ENCODE results near the gene SALL1. TPM values are rescaled to one million over a fixed set of nuclear protein-coding genes. Genes with fewer than 3 reads are reported as not detected.

SALL1 gene
- total and polyA plus RNA-seq, 7 donors, result not detected

DNA sequence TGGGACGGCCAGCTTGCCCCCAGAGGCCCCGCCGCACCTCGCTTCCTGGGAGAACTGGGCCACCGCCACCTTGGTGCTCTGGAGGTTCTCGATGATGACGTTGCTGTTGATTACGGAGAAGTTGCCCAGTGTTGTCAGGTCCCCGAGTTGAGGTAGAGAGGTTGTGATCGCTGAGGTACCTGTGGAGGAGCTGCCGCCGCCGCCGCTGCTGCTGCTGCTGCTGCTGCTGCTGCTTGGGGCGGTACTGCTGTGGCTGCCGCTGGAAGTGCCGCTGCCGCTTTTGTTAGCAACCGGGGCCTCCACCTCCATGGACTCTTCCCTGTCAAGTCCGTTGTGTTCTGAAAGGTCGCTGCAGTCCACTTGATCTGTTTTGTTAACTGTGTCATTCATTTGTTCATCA, 9.5 kb downstream of the SALL1 start:
- WGBS, 3 donors, result 76 to 82% (median 79%) methylated on average over 21 of the region's 21 CpGs
- no peaks in the 10 kb centered on the region for H3K4me1 ChIP-seq
- DNase-seq (no peak), ATAC-seq (no peak)
- peaks cover 0 to 20% (median 6%) of the 10 kb centered on the region in 3 donors for H3K27me3 ChIP-seq (ENCODE audit: insufficient read depth in 3 of 3, low read length in 2 of 3)
- H3K4me3 ChIP-seq, result no peak overlapping the region
- no peaks in the 10 kb centered on the region for H3K9me3 ChIP-seq
- TF ChIP-seq, protein P1, sequence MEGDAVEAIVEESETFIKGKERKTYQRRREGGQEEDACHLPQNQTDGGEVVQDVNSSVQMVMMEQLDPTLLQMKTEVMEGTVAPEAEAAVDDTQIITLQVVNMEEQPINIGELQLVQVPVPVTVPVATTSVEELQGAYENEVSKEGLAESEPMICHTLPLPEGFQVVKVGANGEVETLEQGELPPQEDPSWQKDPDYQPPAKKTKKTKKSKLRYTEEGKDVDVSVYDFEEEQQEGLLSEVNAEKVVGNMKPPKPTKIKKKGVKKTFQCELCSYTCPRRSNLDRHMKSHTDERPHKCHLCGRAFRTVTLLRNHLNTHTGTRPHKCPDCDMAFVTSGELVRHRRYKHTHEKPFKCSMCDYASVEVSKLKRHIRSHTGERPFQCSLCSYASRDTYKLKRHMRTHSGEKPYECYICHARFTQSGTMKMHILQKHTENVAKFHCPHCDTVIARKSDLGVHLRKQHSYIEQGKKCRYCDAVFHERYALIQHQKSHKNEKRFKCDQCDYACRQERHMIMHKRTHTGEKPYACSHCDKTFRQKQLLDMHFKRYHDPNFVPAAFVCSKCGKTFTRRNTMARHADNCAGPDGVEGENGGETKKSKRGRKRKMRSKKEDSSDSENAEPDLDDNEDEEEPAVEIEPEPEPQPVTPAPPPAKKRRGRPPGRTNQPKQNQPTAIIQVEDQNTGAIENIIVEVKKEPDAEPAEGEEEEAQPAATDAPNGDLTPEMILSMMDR (IDR thresholded peaks at IDR 0.05), result no peak
- no peak overlapping the region for H3K27ac ChIP-seq
- intact Hi-C loops (cut with DNase I), result no loop called here
- H3K36me3 ChIP-seq (ENCODE audit: insufficient read depth in 1 of 2, low read depth in 1 of 2), result no peaks in the 10 kb centered on the region

DNA sequence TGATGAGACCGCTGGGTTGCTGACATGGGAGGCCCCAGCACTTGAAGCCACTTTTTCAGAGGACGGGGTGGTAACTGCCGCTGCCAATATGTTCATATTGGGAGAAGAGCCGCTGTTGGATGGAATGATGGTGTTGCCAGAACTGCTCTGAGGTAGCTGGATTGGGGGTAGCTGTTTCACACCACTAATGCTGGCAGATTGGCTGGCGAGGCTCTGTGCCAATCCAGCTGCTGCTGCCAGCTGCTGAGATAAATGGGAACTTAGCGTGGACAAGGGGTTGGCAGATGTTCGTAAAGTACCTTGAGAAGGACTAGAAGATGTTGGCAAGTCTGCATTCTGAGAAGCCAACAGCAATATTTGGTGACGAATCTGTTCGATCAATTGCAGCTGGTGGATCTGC, 10.0 kb downstream of the SALL1 start:
- 35 to 51% (median 43%) methylated on average over 9 of the region's 9 CpGs for whole genome bisulfite sequencing, 3 donors
- no peaks in the 10 kb centered on the region for H3K4me1 ChIP-seq
- no peaks in the 10 kb centered on the region for H3K36me3 ChIP-seq (ENCODE audit: insufficient read depth in 1 of 2, low read depth in 1 of 2)
- H3K27ac ChIP-seq, result no peak overlapping the region
- peaks cover 0 to 18% (median 6%) of the 10 kb centered on the region in 3 donors for H3K27me3 ChIP-seq (ENCODE audit: insufficient read depth in 3 of 3, low read length in 2 of 3)
- H3K4me3 ChIP-seq, result no peak overlapping the region
- no peak for ATAC-seq
- H3K9me3 ChIP-seq, result no peaks in the 10 kb centered on the region
- intact Hi-C loops (cut with DNase I), result no loop called here
- DNase-seq, result no peak
- TF ChIP-seq, protein P1 (IDR thresholded peaks at IDR 0.05), result no peak

DNA sequence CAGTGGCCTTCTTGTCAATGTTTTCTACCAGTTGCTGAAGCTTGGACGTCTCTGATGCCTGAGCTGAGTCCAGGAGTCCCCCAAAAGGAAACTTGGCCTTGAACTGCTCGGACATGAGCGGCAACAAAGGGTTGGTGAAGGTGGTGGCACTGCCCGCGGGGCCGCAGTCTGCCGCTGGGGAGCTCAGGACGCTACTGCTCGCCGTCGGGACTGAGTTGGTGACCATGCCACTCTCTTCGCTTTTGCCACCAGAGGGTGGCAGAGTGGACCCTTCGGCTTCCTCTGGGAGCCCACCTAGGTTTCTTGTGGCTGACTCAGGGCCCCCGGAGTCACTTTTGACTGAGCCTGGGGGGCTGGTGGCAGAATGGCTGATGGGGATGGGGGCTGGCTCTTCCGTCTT, 11.0 kb downstream of the SALL1 start:
- Histone ChIP-seq H3K4me3 (no peak overlapping the region), H3K4me1 (no peaks in the 10 kb centered on the region), H3K36me3 (ENCODE audit: insufficient read depth in 1 of 2, low read depth in 1 of 2) (no peaks in the 10 kb centered on the region), H3K27me3 (ENCODE audit: insufficient read depth in 3 of 3, low read length in 2 of 3) (peaks cover 0 to 26% (median 6%) of the 10 kb centered on the region in 3 donors), H3K27ac (no peak overlapping the region), H3K9me3 (no peaks in the 10 kb centered on the region)
- 91 to 94% (median 91%) methylated on average over 15 of the region's 15 CpGs for WGBS, 3 donors
- DNase-seq (no peak), ATAC-seq (no peak)
- intact Hi-C loops (cut with DNase I), result no loop called here
- TF ChIP-seq, protein P1 (IDR thresholded peaks at IDR 0.05), result no peak

DNA sequence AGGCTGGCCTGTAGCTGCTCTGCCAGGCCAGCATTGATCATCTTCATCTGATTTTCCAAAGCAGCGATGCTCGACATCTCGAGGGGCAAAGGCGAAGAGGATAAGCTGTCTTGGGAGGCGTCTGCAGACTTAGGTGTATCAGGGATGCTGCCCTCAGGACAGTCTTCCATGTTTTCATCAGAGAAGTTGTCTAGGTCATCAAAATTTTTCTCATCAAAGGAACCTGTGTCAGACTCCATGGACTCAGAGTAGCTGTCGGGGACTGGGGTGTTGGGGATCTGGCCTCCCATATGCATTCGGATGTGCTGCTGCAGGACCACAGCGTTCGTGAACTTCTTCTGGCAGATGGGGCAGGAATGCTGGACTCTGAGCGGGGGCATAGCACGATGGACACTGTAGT, 11.5 kb downstream of the SALL1 start:
- 86 to 95% (median 91%) methylated on average over 11 of the region's 11 CpGs for whole genome bisulfite sequencing, 3 donors
- TF ChIP-seq, protein P1 (IDR thresholded peaks at IDR 0.05), result no peak
- Histone ChIP-seq H3K36me3 (ENCODE audit: insufficient read depth in 1 of 2, low read depth in 1 of 2) (no peaks in the 10 kb centered on the region), H3K27me3 (ENCODE audit: insufficient read depth in 3 of 3, low read length in 2 of 3) (peaks cover 0 to 30% (median 11%) of the 10 kb centered on the region in 3 donors), H3K4me1 (no peaks in the 10 kb centered on the region), H3K27ac (no peak overlapping the region), H3K4me3 (no peak overlapping the region), H3K9me3 (no peaks in the 10 kb centered on the region)
- DNase-seq (no peak), ATAC-seq (no peak)
- intact Hi-C loops (cut with DNase I), result no loop called here

DNA sequence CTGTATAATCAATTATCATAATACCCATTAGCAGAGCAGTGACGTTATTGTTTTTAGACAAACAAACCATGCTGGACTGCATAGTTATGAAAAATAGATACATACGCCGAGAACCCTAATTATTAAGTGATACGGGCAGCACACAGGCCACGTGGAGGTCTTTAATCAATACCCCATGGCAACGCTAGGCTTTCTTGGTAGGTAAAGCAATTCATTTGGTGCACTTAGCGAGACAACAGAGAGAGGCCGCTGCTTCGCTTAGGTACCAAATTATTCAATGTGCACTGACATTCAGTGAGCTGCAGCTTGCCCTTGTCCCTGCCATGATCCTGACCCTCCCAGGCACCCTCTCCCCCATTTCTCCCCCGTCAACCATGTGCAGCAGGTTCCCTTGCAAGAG, 12.9 kb downstream of the SALL1 start:
- intact Hi-C loops (cut with DNase I), result no loop called here
- WGBS, 3 donors, result 83 to 86% (median 86%) methylated on average over 10 of the region's 10 CpGs
- peaks cover 3 to 37% (median 16%) of the 10 kb centered on the region in 3 donors for H3K27me3 ChIP-seq (ENCODE audit: insufficient read depth in 3 of 3, low read length in 2 of 3)

More for the DNA sequence above, 12.9 kb downstream of the SALL1 start:
- Histone ChIP-seq H3K9me3 (no peaks in the 10 kb centered on the region), H3K4me3 (no peak overlapping the region), H3K4me1 (no peaks in the 10 kb centered on the region), H3K36me3 (ENCODE audit: insufficient read depth in 1 of 2, low read depth in 1 of 2) (no peaks in the 10 kb centered on the region), H3K27ac (no peak overlapping the region)
- TF ChIP-seq, protein P1 (IDR thresholded peaks at IDR 0.05), result no peak
- ATAC-seq (no peak), DNase-seq (no peak)
